Measurements from ENCODE around the gene STPG2.

GRCh38 chr4:97900229-97900628 lies 243.0 kb downstream of the STPG2 start:
- TF ChIP-seq CTCF (IDR thresholded peaks at IDR 0.05; ENCODE audit: low read depth, low read length), result no peak
- no peak for TF ChIP-seq EZH2phosphoT487 (IDR thresholded peaks at IDR 0.05; ENCODE audit: low read depth)

Measured in OCI-LY3 (cell line).